NCI-H748 (cell line): Measurements from ENCODE around the gene PLD3.

Experiments
- DNase-seq: peaks from one replicate; lab custom pipeline; 2025; ENCODE audit not compliant: unreplicated experiment; lab: John Stamatoyannopoulos, UW

The PLD3 gene, protein sequence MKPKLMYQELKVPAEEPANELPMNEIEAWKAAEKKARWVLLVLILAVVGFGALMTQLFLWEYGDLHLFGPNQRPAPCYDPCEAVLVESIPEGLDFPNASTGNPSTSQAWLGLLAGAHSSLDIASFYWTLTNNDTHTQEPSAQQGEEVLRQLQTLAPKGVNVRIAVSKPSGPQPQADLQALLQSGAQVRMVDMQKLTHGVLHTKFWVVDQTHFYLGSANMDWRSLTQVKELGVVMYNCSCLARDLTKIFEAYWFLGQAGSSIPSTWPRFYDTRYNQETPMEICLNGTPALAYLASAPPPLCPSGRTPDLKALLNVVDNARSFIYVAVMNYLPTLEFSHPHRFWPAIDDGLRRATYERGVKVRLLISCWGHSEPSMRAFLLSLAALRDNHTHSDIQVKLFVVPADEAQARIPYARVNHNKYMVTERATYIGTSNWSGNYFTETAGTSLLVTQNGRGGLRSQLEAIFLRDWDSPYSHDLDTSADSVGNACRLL

DNA sequence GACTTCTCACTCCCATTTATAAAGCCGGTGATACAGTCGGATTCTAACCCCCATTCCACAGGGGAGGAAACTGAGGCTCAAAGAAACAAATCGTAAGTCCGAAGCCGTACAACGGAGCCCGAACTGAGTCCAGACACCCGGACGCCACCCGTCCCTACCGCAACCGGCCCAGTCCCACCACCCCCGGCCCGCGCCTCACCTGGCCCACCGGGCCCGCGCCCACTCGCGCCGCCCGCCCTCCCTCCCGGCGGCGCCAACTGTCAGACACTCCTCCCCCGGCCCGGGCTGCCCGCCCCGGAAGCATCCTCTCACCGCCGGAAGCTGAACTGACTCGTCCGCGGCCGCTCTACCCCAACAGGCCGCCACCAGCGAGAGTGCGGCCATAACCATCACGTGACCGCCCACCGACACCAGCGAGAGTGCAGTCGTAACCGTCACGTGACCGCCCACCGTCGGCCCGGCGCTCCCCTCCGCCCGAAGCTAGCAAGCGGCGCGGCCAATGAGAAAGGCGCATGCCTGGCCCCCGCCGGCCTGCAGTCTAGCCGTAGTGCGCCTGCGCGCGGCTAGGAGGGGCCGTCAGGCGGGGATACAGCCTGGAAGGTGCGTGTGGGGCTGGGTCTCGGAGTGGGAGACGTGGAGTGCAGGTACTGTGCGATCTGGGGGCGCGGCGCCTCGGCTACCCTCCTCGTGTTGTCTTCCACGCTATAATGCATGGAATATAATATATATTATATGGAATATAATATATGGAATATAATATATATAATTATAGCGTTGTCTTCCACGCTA lies at the start of gene PLD3, which contains the start of gene C19orf47:
PLD3 (plus strand) TSS at position 571 of the 789 bp plus-strand sequence. CDS start 17,789 bp downstream, outside the sequence.
C19orf47 (minus strand) TSS at position 273 of the 789 bp plus-strand sequence. CDS start 6,540 bp downstream, outside the sequence.
- peak; percentile 100 for DNase-seq

DNA sequence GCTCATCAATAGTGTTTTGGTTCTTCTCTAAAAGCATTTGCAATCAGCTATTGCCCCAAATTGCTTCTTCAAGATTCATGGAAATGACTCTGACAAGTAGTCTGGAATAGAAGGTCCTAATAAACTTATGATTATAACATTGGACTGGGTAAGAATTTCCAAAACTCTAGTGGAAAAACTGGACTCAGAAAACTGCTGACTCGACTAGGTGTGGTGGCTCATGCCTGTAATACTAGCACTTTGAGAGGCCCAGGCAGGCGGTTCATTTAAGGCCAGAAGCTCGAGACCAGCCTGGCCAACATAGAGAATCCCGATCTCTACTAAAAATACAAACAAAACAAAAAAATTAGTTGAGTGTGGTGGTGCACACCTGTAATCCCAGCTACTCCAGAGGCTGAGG lies 47.8 kb upstream of the PLD3 start:
- DNase-seq, result no peak

DNA sequence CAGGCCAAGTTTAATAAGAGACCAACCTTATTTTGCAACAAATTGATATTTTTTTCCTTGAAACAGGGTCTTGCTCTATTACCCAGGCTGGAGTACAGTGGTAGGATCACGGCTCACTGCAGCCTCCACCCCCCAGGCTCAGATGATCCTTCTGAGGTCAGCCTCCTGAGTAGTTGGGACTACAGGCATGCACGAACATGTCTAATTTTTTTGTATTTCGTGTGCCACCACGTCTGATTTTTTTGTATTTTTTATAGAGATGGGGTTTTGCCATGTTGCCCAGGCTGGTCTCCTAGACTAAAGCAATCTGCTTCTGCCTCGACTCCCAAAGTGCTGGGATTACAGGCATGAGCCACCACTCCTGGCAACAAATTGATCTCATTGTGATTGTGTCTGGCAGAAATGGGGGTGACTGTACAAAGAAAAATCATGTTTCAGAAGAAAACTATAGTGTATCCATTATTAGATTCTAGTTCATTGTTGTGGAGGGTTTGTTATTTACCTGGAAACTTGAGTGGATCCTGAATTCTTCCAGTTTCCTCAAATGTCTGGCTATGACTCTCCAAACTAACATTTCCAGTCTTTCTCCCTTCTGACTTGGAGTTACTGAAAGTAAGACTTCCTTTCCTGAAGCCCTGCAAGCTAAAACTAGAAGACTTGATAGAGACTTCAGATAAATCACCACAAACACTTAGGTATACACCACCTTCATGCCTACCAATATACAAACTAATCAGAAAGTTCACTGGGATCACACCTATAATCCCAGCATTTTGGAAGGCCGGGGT lies 46.1 kb upstream of the PLD3 start:
- DNase-seq, result no peak

DNA sequence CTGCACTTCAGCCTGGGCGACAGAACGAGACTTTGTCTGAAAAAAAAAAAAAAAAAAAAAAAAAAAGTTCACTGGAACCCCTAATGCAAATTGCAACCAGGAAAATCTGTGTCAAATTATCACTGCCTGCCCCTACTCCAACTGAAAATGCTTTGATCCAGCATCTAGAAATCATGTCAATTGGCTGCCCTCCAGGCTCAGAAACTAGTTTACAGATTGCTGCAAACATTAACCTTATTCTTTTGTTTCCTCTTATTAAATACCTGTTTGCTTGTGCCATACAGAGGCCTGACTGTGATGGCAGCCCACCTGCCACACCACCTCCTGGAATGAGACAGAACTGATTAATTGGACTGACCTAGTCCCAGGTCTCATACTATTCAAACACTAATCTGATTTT lies 44.7 kb upstream of the PLD3 start:
- no peak for DNase-seq

DNA sequence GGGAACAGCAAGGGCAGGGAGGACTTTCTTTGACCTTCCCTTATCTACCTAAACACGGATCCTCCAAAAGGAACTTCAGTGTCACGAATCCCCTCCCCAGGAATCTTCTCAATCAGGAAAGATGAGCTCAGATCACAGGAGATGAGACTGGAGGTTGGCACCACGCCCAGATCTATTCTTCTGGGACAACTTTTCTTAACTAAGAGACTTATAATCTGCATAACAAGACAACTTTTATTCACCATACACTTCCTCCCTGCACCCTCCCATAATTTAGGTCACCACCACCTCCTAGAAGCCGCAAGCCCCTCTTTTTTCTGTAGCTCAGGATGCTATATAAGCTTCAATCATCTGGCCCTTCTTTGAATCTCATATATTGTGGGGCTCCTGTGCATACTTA lies 44.2 kb upstream of the PLD3 start:
- DNase-seq, result no peak

DNA sequence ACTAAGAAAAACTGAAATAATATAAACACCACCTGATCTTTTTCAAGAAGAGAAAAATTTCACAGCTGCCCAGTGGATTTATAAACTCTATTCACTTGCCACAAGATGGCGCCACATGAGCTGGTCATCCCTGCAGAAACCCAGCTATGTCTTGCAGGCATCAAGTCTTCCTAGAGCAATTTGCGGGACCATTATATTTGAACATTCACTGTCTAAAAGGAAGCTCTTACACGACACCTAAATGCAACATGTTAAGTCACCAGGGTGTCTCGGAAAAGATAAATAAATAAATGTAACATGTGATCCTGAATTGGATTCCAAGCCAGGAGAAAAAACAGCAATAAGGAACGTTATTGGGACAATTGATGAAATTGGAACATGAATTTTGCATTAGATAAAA lies 43.1 kb upstream of the PLD3 start:
- peak; percentile 87 for DNase-seq

DNA sequence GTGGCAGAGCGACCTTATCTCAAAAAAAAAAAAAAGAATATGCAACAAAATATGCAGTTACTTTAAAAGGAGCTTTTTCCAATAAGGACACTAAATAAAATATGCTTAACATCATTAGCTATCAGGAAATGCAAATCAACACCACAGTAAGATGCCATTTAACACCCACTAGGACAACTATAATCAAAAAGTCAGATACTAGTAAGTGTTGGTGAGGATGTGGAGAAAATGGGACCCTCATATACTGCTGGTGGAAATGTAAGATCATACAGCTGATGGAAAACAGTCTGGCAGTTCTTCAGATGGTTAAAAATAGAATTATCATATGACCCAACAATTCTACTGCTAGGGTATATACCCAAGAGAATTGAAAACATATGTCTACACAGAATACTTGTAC lies 38.8 kb upstream of the PLD3 start:
- no peak for DNase-seq

DNA sequence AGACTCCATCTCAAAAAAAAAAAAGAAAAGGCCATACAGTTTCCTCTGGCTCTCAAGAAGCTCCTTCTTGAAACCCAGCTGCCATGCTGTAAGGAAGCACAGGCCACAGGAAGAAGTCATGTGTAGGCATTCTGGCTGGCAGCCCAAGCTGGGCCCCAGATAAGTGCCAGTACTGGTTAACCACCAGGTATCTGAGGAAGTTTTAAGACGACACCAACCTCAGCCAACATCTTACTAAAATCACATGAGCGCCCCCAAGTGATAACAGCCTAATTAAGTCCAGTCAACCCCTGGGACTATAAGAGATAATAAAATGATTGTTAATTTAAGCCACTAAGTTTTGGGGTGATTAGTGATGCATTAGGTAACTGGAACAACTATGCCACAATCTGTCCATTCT lies 36.0 kb upstream of the PLD3 start:
- DNase-seq, result no peak

DNA sequence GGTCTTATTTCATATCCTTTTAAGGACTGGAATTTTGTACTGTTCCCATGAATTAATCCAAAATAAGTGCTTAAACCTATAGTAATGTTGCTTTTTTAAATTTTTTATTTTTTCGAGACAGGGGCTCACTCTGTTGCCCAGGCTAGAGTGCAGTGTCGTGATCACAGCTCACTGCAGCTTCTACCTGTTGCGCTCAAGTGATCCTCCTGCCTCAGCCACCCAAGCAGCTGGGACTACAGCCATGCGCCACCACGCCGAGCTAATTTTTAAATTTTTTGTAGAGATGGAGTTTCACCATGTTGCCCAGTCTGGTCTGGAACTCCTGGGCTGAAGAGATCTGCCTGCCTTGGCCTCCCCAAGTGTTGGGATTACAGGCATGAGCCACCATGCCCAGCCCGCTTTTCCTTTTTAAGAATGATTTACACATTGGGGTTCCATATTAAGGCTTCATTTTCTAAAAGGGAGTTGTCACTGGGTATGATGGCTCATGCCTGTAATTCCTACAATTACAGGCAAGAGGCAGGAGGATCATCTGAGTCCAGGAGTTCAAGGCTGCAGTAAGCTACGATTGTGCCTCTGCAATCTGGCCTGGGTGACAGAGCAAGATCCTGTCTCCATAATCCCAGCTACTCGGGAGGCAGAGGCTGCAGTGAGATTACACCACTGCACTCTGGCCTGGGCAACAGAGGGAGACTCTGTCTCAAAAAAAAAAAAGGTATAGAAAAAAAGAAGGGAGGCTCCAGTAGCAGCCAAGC lies 35.1 kb upstream of the PLD3 start:
- DNase-seq, result no peak

DNA sequence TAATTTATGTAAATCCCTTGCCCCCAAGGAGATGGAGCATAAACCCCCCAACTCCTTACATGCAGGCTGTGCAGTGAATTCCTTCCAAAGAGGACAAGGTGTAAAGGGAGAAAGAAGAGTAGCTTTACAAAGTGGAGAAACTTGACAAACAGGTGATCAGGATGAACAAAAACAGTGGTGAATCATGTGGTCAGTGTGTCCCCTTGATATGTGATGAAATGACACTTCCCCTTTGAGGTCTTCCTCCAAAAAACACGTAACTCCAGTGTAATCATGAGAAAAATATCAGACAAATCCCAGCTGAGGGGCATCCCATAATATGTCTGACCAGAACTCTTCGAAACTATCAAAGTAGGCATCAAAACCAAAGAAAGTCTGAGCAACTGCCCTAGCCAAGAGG lies 33.8 kb upstream of the PLD3 start:
- DNase-seq, result no peak

DNA sequence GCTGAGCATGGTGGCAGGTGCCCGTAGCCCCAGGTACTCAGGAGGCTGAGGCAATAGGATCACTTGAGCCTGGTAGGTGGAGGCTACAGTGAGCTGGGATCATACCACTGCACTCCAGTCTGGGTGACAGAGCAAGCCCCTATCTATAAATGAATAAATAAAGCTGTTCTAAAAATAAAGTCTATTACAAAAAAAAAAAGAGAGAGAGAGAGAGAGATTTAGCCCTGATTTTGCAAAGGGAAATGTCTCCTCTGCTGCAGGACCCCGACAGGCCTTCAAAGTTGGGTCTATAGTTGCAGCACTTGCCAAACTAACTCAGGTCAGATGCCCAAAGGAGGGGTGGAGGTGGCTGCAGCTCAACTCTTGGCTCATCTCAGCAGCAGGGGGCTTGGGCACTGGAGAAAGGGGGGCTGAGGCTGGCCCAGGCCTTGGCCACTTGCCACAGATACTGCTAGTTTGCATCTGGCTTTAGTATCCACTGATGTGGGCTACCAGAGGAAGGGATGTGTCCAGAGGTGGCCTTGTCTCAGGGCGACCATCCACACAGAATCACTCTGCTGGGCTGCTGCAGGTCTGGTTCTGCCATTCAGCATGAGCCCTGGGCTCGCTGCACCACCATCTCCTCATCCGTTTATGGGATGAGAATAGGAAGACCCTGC lies 32.6 kb upstream of the PLD3 start:
- DNase-seq, result no peak

DNA sequence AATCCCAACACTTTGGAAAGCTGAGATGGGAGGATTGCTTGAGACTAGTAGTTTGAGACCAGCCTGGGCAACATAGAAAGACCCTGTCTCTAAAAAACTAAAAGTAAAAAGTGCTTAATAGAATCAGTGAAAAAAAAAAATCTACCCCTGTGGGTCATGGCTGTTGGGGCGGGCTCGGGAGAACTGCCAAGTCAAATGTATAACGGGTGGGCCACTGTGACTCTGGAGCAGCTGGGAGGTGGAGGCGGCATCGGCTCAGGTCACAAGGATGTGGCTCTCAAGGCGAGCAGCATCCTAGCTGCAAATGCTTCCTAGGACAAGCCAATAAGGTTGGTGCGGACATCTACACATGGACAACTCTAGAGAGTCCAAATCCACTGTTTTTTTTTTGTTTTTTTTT lies 31.2 kb upstream of the PLD3 start:
- DNase-seq, result no peak

DNA sequence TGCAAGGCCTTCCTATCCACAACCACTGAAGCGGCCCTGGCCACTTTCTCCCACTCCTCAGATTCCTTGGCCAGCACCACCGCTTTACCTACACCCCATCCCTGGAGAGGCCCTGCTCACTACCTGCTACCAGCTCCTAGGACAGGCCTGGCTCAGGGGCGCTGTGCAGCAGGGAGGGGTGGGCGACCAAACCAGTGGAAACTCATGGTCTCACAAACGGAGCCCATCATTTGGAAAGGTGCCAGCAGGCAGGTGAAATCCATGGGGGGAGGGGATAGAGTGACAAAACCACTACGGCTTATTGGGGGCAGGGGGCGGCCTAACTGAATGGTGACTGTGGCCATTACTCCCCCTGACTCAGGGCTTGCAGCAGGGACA lies 27.9 kb upstream of the PLD3 start:
- DNase-seq, result no peak

DNA sequence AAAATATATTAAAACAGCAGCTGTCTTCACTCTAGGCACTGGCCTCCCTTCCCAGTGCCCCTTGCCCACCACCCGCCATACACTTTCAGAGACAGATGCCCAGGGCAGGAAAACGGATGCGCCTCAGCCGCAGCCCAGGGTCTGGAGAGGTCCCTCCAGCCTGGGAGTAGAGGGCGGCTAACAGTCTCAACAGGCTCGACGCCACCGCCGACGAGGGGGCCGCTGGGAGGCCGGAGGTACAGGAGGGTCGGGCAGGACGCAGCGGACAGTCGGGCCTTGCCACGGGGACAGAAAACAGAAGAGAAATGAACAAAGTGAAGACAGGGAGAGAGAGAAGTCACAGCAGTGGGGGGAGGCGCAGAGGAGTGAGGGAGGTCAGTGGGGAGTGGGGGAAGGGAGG lies 27.4 kb upstream of the PLD3 start:
- no peak for DNase-seq

DNA sequence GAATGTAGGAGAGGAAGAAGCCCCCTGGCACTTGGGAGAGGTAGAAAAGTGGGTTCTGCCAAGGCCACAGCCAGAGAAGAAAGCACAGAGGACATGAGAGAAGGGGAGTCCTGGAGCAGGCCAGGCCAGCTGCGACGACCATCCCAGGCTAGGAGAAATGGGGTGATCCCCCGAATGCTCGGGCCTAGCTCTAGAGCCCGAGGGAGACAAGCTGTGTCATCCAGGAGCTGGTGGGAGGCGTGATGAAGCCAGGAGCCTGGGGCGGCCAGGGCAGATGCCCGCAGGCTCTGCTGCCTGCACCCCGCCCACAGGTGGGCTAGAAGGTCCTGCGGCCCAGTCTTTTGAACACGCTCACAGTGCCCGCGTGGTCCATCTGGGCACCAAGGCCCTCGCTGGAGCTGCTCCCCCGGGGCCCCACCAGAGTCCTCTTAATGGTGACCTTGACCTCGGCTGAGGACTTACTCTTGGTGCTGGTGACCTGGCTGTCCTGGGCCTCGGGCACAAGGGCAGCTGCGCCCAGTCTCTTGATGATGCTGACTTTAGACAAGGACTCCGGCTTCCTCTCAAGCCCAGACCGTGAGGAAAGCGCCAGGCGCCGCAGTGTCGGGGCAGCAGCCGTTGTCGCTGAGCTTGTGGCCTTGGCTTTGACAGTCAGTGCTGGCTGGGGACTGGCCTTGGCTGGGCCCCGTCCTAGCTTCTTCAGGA lies 26.8 kb upstream of the PLD3 start:
- DNase-seq, result no peak

DNA sequence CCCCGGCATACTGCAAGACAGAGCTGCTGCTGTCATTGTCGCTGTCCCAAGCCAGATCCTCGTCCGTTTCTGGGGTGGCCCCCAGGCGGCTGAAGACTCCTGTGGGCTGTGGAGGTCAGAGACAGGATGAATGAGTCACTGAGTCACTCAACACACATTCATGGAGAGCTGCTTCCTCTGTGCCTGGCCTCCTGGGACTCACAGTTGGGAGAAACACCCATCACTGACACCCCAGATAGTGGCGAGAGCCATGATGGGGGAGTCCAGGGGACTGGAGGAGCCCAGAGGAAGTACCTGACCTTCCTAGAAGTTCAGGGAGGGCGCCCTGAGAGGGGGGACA lies 26.3 kb upstream of the PLD3 start:
- no peak for DNase-seq

DNA sequence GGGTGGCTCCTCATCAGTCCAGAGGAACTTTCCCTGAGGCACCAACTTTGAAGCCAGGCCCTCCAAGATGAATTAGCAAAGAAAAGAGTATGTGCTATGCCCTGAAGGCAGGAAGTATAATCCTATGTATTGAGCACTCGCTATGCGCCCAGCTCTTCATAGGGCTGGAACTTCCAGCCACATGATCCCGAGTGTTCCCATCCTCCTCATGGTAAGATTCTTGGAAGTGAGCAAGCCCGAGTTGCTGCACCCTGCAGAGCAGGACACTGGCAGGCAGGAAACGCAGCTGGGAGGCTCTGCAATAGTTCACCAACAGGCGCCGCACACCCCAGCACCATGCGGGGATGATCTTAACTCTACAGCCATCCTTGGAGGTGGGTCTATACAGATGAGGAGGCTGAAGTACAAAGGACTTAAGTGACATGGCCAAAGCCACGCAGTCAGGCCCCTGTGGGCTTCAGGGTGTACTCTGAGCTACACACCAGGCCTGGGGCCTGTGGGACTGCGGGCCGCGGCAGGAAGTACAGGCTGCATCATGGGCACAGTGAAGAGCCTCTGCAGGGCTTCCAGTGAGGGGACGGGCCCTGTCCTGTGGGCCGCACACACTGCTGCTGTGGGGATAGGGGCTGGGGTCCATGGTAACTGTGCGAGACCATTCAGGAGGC lies 25.4 kb upstream of the PLD3 start:
- no peak for DNase-seq

DNA sequence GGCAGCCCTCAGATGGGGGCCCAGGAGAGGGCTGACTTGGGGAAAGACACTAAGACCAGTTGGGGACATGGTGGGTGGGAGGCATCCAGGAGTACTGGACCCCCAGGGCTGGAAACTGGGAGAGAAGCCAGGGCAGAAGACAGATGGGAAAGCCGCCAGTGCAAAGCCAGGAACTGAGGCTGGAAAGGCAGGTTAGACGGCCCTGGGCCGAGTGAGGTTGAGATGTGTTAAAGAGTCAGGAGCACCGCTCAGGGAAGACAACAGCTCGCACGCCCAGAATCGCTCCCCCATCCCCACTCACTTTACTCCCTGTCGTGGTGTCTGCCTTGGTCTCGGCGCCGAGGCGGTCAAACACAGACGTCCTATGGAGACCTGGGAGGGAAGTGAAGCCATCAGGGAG lies 24.8 kb upstream of the PLD3 start:
- no peak for DNase-seq

DNA sequence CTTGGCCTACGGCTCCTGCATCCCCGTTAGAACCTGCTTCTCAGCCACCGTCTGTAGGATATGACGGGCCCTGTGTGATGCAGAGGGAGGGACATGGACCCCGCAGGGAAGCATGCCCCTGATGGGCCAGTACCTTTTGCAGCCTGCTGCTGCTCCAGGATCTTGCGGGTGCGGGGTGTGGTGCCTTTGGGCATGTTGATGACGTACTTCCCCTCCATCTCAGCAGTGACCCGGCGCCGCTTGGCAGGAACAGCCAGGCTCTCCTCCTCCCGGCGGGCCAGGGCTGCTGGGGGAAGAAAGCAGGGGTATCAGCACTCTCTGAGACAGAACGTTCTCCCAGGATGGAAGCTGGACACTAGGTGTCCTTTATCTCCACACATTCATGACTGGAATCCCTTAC lies 22.3 kb upstream of the PLD3 start:
- no peak for DNase-seq
